HG03025 (cell line): ENCODE measurements around the gene UBE2H.
"Not testable (repeated sequence)": the region's sequence is repeated elsewhere in the genome, so short reads cannot be mapped to it uniquely, and the experiment has no call there.

ENCODE experiments used
- ATAC-seq: cut with Tn5 transposase; IDR thresholded peaks from one replicate; pipeline ENCODE4 v1.9.1; 2021; ENCODE audit warnings: mild to moderate bottlenecking, moderate library complexity; ENCODE audit not compliant: unreplicated experiment, low FRiP score

The UBE2H gene

DNA sequence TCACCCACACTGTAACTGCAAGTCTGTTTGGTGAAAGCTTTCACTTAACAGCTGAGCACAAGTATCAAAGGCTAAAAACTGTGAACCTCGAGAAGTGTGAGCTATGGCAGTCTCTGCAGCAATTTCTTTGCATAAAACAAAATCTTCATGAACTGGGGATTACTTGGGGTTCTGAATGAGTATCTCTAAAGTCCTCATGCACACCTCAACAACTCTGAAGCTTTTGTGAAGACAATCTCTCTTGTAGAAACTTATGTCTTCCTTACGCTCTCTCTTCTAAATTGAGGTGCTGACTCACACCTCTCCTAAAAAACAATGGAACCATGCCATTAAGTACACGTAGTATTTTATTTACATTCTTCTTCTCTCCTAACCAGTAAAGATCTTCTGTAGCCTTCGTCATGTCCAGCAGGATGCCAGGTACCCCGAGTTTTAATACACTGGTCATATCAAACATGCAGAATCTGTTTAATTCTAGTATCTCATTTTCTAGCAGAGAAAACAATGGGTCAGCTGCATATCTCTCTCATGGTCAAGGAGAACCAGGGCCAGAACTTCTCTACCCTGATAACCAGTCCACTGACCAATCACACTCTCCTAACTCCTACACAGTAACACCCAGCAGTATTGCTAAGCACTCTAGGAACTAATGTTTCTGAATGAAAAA lies 76.9 kb downstream of the UBE2H start:
- no peak for ATAC-seq

DNA sequence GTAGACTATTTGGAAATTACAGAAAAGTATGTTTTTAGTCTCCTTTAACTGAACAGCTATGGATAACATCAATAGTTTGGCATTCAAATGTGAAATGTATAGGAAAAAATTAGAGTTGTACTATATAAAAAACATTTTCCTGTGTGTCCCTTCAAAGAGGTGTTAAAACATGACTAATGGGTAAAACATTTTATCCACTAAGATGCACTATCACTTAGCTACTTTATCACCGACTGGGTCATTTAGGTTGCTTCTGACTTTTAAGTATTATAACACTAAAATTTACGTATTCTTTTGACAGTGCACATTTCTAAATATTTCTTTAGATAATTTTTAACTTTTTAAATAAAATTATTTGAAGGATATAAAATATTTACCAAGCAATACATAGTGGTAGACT lies 77.6 kb downstream of the UBE2H start:
- ATAC-seq, result no peak

DNA sequence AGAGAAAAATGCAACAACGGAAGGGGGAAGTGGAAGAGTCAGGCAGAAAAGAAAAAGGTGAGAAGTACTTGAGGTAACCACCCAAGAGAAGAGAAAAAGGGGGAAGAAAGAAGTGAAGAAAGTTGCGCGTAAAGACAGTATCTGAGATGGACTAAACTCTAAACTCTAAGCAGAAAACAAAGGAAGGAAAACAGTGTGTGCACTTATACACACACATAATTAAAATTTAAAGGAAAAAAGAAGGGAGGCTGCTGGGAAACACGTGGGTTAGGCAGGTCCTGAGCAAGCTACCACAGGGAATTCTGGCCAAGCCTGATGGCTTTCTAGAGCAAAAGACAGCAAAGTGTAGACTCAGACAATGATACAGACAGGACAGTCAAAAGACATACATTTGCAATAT lies 78.0 kb downstream of the UBE2H start:
- ATAC-seq, result no peak

DNA sequence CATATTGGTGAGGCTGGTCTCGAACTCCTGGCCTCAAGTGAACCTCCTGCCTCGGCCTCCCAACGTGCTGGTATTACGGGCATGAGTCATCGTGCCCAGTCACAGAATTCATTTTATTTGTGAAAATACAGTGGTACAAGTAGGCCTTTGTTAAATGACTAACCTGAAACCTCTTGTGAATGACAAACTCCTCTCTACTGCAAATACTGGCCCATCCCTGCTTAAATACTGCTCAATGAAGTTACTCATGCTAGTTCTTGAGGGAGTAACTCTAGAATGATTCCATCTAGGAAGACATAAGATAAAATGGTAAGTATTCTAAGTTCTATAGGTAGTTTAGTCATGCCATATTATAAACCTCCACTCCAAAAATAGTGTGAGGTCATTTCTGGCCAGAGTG lies 80.7 kb downstream of the UBE2H start:
- no peak for ATAC-seq

DNA sequence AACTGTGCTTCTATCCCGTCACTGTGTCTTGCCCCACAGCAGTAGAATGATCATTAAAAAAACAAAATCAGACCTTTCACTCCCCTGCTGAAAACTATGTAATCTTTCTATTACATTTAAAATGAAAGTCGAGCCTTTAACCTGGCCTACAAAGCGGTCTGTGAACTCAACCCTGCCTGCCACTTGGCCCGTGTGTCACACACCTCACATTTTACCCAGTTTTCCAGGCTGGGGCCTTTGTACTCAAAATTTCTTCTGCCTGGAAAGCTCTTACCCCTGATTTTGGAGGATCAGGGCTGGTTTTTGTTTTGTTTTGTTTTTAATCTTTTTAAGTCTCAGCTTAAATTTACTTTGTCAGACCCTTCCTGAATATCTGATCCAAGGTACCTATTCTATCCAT lies 82.1 kb downstream of the UBE2H start:
- no peak for ATAC-seq

DNA sequence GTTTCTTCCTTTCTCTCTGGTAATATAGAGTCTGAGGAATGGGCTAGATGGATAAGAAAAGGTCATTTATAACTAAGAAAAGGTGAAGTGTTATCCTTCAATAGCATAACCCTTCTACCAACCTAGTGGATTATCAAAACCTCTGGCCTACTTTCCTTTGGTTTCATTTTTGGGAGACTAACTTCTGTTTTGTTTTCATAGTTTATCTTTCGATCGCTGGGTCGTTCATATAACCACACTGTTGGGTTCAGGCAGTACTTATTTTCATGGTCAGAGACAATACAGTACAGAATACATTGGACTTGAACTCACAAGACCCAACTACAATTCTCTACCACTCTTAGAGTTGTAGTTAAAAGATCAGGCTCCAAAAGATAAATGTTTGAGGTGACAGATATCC lies 86.5 kb downstream of the UBE2H start:
- no peak for ATAC-seq

DNA sequence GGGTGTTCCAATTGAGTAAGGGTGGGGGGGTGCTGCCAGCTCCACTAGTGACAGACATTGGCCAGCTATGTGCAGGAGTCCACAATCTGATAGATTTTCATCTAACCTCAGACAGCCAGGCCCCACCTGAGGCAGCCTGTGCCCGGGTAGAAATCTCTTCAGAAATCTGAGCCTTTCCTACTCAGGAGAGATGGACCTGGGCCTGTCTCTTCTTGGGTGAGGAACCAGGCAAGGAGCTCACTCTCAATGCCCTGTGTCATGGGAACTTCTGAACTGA lies 86.9 kb downstream of the UBE2H start:
- no peak for ATAC-seq

DNA sequence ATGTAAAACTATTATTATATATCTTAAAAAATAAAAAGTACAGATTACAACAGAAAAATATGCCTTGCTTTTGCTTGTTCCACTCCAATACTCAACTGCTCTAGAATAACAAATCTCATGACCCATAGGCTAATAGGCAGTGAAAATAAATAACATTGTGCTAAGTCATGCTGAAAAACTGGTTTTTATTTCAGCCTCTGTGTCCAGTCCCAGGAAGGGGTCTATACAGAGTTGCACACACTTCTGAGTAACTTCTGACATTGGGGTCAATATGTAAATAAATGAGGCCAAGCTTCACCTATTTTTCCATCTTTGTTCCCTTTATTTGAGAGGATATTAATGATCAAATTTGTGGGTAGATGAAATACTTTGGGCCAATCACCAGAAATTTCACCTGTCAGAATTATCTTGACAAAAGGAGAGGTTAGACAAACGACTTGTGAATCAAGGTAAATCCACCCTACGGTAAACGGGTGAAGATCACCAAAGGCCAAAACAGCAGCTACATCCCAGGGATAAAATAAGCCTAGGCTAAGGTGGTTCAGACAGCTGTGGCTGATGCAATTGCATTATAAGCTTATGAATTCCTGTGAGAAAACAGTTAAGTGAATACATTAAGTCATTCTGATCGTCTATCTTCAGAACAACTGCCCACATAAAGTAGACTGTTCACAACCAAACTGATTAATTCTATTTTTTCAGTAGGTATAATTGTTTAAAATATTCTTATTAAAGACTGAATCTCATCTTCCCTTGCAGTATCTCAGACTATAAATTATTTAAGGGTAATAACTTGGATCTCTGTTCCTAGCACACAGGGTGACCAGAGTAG lies 87.5 kb downstream of the UBE2H start:
- no peak for ATAC-seq

DNA sequence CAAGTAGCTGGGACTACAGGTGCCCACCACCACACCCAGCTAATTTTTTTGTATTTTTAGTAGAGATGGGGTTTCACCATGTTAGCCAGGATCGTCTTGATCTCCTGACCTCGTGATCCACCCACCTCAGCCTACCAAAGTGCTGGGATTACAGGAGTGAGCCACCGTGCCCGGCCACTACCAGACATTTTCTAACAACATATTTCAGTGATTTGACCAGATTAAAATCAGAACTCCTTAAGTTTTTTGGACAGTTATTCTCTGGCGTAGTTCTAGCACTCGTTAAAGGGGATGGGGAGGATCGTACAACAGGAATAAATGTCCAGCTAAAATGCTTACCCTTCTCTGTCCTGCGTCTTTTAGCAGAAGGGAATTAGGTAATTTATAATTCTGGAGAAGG lies 88.1 kb downstream of the UBE2H start:
- not testable (repeated sequence) for ATAC-seq

DNA sequence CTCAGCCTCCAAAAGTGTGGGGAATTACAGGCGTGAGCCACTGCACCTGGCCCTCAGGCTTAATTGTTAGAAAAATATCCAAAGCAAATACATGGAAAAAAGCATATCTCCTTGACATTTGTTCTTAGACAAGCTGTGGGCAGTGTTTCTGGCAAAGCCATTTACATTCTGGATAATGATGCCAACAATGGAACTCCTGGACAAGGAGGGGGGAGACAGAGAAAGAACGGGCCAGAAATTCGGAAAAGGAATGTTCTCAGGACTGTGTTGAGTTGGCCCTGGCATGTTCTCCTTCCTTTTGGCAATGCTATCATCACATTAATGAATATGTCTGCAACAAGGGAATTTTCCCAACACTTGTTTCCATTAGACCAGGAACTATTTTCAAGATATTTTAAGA lies 88.7 kb downstream of the UBE2H start:
- ATAC-seq, result no peak

DNA sequence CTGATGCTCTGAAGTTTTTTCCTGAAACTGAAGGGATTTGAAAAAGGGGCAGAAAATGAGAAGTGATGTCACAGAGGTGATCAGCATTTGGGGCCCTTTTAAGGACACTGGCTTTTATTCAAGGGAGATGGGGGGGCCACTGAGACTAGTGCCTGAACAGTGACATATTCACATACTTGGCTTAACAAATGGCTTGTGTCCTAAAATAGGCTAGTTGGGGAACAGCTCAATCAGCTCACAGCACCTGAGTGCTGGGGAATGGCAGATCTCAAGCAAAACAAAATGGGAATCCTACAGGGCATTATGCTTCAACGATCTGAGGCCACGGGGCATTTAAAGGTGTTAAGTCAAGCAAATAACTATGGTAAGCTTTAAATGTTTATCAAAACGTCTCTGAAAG lies 90.1 kb downstream of the UBE2H start:
- ATAC-seq, result no peak

DNA sequence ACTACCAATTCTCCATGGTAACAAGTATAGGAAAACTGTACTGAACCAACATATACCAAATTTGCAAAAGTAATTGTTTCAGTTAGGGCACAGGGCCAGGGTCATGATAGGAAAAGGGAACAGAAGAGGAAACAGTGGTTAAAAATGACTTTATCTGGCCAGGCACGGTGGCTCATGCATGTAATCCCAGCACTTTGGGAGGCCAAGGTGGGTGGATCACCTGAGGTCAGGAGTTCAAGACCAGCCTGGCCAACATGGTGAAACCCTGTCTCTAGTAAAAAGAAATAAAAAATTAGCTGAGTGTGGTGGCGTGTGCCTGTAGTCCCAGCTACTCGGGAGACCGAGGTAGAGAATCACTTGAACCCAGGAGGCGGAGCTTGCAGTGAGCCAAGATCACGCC lies 92.0 kb downstream of the UBE2H start:
- not testable (repeated sequence) for ATAC-seq

DNA sequence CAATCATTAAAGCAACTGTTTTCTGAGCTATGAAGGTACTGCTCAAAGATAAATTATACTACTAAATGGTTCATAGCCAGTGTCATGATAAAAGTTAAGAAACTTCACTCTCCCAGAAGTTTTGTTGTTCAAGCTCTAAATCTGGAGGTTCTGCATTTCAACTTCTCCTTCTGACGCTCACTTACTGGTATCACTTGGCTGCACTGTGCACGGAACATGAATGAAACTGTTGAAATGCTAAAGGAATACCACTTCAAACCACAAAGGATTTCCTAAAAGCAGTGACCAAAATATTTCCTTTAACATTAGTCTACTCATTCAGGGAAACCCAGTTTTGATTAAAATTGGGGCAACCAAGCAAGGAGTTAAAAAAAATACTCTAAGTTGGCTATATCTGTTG lies 93.6 kb downstream of the UBE2H start:
- ATAC-seq, result no peak

GRCh38 chr7:129858490-129858889 lies 94.3 kb downstream of the UBE2H start:
- no peak for ATAC-seq

GRCh38 chr7:129857313-129857712 lies 95.4 kb downstream of the UBE2H start:
- ATAC-seq, result no peak

- no peak for ATAC-seq
These were observed 96.6 kb downstream of the UBE2H start for GRCh38 chr7:129855935-129856717.

GRCh38 chr7:129855234-129855673 lies 97.5 kb downstream of the UBE2H start:
- ATAC-seq, result no peak

DNA sequence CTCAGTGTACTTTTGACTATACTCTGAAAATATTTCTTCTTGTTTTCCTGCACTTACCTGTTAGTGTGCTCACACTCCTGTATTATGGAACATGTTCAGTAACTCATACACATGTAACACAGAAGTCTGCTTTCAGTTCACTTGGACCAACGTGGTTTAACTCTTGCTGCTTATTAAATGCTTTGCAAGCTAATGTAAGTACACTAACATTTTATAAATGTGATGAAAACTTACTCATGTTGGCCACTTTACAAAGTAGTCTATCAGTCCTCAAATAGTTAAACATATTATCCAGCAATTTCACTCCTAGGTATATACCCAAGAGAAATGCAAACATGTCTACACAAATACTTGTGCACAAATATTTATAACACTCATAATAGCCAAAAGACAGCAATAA lies 98.4 kb downstream of the UBE2H start:
- no peak for ATAC-seq

DNA sequence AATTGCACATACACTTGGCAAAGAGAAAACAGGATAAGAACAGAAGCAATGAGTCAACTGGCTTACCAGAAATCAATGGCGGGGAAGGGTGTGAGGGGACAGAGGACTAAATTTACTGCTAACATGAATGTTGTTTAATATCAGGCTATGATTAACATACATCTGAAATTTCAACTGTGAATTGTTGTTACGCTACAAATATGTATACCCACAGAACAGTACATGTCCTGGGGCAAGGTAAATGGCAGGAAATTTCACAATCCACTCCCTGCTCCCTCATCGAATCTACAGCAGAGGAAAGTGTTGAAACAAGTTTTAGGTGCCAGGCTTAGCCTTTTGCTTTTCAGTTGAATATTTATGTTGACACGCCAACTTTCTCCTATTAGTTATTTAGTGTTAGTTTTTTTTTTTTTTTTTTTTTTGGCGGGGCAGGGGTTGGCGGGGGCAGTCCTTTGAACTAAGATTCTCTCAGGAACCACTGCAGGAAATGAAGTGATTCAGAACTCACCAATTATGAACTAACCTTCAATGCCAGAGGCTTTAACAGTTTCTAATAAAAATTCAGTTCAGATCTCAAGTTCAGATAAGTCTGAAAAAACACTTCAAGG lies 99.0 kb downstream of the UBE2H start:
- ATAC-seq, result no peak

DNA sequence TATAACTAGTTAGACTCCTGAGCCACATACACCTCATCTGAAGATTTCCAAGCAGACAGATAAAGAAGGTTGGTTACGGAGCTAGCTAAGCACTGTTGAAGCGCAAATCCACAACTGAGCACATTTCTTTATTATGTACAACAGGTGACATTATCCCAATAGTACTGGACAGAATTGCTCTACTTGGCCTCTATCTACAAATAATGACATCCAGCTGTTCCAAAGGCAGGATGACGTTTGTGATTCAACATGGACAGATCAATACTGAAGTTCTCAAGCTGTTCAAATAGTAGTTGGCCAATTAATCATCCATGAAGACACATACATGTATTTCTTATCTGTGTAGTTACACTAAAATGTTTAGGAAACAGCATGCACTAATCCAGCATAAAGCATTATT lies 101.0 kb downstream of the UBE2H start:
- no peak for ATAC-seq

- ATAC-seq, result no peak
These were observed 101.6 kb downstream of the UBE2H start for GRCh38 chr7:129851174-129851573.
